Neural cell (in vitro differentiated cells): Measurements from ENCODE around the gene CSMD2.

Source experiments
- EP300 ChIP-seq: fragments of 450-650 bp; conservative IDR thresholded peaks from 2 replicates; pipeline ENCODE4 v1.6.1; 2014; ENCODE audit warnings: antibody characterized with exemption, mild to moderate bottlenecking, moderate library complexity; ENCODE audit not compliant: poor library complexity, severe bottlenecking
- EZH2 ChIP-seq: fragments of 200-600, 300-800 bp; shearing (Covaris generic), sonication (generic); IDR thresholded peaks from 2 replicates; pipeline ENCODE4 v1.6.1; 2014; ENCODE audit warnings: antibody characterized with exemption, low read length, borderline replicate concordance, mild to moderate bottlenecking; ENCODE audit not compliant: insufficient read depth, poor library complexity, severe bottlenecking
- POLR2AphosphoS5 ChIP-seq: IDR thresholded peaks from 2 replicates; pipeline ENCODE4 v1.6.1; 2012
- RAD21 ChIP-seq: fragments of 450-650 bp; conservative IDR thresholded peaks from 2 replicates; pipeline ENCODE4 v1.6.1; 2014; ENCODE audit warnings: antibody characterized with exemption, mild to moderate bottlenecking, moderate library complexity
- SMC3 ChIP-seq: fragments of 450-650 bp; conservative IDR thresholded peaks from 2 replicates; pipeline ENCODE4 v1.6.1; 2014; ENCODE audit warnings: antibody characterized with exemption, mild to moderate bottlenecking, moderate library complexity; ENCODE audit not compliant: poor library complexity
- TAF1 ChIP-seq: IDR thresholded peaks from 2 replicates; pipeline ENCODE4 v1.6.1; 2012; ENCODE audit warnings: low read depth
- TF ChIP-seq, protein P1 (sequence below): fragments of 450-650 bp; IDR thresholded peaks from 2 replicates; pipeline ENCODE4 v1.5.1; 2014; ENCODE audit warnings: antibody characterized with exemption, mild to moderate bottlenecking, moderate library complexity; ENCODE audit not compliant: poor library complexity, severe bottlenecking
- TF ChIP-seq, protein P2 (sequence below): IDR thresholded peaks from 2 replicates; pipeline ENCODE4 v1.6.1; 2012; ENCODE audit warnings: borderline replicate concordance

DNA sequence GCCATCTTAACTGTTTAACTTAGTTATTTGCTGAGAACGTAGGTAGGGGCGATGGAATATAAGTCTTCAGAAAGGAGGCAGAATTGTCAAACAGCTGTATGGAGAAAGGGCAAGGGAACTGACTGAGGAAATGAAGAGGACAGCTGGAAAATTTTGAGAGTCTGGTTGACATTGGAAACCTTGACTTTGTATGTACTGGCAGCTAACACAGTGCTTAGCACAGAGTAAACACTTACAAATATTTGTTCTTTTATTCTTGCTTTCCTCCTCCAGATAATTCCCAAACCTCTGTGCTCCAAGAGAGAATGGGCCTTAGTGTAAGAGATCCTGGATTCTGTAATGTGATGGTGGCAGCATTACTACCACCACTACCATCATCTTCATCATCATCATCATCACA is 601.3 kb downstream of the CSMD2 start:
- TF ChIP-seq SMC3 = no peak
- TF ChIP-seq, protein P1, sequence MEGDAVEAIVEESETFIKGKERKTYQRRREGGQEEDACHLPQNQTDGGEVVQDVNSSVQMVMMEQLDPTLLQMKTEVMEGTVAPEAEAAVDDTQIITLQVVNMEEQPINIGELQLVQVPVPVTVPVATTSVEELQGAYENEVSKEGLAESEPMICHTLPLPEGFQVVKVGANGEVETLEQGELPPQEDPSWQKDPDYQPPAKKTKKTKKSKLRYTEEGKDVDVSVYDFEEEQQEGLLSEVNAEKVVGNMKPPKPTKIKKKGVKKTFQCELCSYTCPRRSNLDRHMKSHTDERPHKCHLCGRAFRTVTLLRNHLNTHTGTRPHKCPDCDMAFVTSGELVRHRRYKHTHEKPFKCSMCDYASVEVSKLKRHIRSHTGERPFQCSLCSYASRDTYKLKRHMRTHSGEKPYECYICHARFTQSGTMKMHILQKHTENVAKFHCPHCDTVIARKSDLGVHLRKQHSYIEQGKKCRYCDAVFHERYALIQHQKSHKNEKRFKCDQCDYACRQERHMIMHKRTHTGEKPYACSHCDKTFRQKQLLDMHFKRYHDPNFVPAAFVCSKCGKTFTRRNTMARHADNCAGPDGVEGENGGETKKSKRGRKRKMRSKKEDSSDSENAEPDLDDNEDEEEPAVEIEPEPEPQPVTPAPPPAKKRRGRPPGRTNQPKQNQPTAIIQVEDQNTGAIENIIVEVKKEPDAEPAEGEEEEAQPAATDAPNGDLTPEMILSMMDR = no peak
- TF ChIP-seq POLR2AphosphoS5 = no peak
- TF ChIP-seq, protein P2, sequence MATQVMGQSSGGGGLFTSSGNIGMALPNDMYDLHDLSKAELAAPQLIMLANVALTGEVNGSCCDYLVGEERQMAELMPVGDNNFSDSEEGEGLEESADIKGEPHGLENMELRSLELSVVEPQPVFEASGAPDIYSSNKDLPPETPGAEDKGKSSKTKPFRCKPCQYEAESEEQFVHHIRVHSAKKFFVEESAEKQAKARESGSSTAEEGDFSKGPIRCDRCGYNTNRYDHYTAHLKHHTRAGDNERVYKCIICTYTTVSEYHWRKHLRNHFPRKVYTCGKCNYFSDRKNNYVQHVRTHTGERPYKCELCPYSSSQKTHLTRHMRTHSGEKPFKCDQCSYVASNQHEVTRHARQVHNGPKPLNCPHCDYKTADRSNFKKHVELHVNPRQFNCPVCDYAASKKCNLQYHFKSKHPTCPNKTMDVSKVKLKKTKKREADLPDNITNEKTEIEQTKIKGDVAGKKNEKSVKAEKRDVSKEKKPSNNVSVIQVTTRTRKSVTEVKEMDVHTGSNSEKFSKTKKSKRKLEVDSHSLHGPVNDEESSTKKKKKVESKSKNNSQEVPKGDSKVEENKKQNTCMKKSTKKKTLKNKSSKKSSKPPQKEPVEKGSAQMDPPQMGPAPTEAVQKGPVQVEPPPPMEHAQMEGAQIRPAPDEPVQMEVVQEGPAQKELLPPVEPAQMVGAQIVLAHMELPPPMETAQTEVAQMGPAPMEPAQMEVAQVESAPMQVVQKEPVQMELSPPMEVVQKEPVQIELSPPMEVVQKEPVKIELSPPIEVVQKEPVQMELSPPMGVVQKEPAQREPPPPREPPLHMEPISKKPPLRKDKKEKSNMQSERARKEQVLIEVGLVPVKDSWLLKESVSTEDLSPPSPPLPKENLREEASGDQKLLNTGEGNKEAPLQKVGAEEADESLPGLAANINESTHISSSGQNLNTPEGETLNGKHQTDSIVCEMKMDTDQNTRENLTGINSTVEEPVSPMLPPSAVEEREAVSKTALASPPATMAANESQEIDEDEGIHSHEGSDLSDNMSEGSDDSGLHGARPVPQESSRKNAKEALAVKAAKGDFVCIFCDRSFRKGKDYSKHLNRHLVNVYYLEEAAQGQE = no peak
- TF ChIP-seq EZH2 = no peak
- TF ChIP-seq RAD21 = no peak
- no peak for TF ChIP-seq EP300
- no peak for TF ChIP-seq TAF1
